Colon (tissue), 2 donors: ENCODE data around the gene RIOK1.
"Not testable (repeated sequence)": the region's sequence is repeated elsewhere in the genome, so short reads cannot be mapped to it uniquely, and the experiment has no call there.

Experiments
- FAIRE-seq: peaks from 2 replicates; lab custom pipeline; 2012; peaks lifted over from hg19 to GRCh38; lab: Jason Lieb, UNC
- donor health status: control.
- donor health status: control.

RIOK1 gene

DNA sequence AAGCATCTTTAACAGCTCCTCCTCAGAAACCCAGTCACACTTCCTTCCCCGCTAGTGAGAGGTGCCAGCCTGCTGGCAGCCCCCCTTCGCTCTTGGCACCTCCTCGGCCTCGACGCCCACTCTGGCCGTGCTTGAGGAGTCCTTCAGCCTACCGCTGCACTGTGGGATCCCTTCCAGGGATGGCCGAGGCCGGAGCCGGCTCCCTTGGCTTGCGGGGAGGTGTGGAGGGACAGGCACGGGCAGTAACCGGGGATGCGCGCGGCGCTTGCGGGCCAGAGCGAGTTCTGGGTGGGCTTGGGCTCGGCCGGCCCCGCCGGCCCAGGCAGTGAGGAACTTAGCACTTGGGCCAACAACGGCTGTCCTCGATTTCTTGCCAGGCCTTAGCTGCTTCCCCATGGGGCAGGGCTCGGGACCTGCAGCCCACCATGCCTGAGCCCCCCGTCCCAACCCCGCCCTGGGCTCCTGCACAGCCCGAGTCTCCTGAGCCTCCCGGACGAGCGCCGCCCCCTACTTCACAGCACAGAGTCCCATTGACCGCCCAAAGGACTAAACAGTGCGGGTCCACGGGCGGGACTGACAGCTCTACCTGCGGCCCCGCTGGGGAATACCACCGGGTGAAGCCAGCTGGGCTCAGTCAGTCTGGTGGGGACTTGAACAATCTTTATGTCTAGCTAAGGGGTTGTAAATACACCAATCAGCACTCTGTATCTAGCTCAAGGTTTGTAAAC is 51.6 kb downstream of the RIOK1 start:
- FAIRE-seq = no peak

DNA sequence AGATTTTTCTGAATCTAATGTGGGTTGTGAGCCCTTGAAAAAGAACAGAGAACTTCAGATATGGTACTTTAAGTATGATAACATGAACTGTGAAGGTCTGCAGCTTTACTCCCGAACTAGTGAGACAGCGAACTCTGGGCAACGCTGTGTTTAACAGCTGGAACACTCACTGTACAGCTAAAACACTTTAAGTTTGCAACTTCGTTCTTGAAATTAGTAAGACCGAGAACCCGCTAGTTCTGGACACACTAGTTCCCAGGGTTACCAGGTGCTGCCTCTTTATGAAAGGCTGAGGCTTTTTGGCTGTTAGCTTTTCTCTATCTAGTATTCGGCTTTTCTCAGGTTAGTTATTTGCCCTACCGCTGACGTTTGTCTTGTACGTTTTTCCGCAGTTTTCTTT is 52.9 kb downstream of the RIOK1 start:
- FAIRE-seq = no peak

DNA sequence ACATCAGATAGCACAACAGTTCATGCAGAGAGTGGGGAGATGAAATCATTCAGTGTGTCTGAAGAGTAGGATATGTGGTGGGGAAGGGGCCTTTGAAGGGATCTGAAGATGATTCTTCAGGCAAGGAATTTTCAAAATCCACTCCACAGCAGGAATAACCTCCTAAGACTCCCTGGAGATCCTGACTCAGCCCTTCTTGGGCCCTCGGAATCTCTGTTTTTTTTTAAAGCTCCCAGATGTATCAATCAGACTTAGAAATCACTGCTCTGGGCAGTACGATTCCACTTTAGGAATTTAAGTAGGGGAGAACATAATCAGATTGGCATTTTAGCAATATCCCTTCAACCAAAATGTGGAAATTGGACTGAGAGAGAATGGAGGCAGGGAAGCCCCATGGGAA is 55.5 kb downstream of the RIOK1 start:
- no peak for FAIRE-seq

- no peak for FAIRE-seq
These were observed 56.4 kb downstream of the RIOK1 start for GRCh38 chr6:7445885-7446461.

- no peak for FAIRE-seq
These were observed 57.2 kb downstream of the RIOK1 start for GRCh38 chr6:7446619-7447325.

DNA sequence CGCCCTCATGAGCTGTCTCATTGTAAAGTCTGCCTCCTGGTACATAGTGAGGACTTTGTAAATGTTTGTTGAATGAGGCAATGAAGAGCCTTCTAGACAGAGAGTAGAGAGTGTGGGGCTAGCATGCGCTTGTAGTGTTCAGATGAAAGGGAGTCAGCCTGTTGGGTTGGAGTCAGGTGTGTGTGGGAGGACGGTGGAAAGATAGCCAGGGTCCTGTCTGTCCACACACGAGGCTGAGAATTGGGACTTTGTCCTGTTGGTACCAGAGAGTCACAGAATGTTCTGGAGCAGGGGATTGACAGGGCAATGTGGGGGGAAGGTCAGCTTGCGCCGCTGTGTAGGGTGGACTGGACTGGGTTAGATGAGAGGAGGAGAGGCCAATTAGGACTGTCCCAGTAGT is 58.6 kb downstream of the RIOK1 start:
- FAIRE-seq = no peak

DNA sequence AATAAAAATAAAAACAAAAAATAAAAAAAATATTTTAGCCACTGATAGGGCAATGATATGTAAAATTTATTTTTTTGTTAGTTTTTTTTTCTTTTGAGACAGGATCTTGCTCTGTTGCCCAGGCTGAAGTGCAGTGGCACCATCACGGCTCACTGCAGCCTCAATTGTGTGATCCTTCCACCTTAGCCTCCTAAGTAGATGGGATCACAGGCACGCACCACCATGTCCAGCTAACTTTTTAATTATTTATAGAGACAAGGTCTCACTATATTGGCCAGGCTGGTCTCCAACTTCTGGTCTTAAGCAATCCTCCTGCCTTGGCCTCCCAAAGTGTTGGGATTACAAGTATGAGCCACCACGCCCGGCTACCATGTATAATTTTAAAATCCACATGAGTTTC is 59.4 kb downstream of the RIOK1 start:
- FAIRE-seq = no peak

DNA sequence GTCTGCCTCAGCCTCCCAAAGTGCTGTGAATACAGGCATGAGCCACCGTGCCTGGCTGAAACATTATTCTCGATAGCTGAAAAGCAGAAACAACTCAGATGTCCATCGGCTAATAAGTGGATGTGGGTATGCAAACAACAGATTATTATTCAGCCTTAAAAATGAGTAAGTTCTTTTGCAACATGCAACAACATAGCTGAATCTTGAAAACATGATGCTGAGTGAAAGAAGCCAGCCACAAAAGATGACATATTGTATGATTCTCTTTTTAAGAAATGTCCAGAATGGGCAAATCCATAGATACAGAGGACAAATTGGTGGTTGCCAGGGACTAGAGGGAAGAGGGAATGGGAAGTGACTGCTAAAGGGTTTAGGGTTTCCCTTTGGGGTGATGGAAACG is 61.7 kb downstream of the RIOK1 start:
- FAIRE-seq = no peak

DNA sequence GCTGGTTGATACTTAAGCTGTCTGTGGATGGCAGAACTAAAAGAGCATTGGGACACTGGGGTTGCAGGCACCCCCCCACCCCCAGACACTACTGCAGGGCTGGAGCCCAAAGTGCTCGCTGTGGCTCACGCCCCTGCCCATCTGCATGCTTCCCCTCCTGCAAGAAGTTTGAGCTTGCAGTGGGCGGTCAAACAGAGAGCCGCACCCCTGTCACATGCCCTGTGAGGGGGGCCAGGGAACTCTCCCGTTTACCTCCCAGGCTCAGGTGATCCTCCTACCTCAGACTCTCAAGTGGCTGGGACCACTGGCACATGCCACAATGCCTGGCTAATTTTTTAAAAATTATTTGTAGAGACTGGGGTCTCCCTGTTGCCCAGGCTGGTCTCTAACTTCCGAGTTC is 63.3 kb downstream of the RIOK1 start:
- FAIRE-seq = no peak

DNA sequence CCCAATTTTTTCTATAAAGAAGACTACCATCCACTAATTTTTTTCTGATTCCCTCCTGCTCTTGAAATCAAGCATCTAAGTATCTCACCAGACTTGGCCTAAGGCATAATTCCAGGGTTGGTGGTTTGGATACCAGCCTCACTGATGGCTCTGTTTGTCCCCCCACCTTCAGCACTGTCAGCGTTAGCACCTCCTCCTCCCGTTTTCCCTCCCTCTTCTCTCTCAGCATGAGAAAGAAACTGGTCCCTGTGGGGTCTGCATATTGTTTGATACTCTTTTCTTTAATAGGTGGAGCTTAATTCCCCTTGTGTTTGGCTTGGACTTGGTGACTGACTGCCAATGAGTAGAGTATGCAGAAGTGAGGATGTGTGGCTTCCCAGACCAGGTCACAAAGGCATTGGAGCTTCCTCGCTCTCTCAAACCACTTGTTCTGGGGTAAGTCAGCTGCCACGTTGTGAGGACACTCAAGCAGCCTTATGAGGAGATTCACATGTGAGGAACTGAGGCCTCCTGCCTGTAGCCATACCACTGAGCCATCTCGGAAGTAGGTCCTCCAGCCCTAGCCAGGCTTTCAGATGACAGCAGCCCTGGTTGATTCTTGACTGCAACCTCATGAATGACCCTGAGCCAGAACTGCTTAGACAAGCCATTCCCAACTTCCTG is 65.2 kb downstream of the RIOK1 start:
- FAIRE-seq = no peak

- not testable (repeated sequence) for FAIRE-seq
These were observed 66.7 kb downstream of the RIOK1 start for GRCh38 chr6:7456302-7456701.

DNA sequence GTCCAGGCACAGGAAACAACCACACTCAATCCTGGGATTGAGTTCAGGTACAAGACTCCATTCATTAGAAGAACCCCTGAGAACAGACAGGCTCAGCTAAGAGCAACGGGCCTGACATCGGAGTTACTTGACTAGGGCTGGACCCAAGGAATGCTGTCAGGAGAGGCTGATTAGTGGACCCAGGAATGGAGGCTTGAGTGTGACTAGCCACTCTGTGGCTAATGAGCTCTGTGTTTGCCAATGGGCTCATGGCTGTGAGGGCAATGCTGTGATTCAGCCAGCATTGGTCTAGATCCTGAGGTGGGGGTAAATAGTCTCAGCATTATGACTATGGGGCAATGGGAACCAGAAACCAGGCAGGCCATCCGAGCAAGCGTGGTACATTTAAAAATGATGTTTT is 71.8 kb downstream of the RIOK1 start:
- no peak for FAIRE-seq

DNA sequence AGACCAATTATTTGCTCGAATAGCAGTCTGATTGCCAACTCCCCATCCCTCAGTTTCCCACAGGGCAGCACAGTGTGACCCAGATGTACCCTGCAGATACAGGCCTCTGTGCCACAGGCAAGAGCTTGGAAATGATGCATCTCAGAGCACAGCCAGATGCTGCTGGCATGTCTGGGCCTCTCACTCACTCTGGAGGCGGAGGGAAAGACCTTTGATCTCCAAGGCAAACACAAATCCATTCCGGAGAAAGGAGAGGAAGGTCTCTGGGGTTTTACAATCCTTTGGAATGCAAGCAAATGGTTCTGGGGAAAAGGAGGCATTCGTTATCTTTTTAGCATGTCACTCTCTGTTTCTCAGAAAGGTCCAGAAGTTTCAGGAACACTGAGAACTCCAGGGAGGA is 74.2 kb downstream of the RIOK1 start:
- no peak for FAIRE-seq

DNA sequence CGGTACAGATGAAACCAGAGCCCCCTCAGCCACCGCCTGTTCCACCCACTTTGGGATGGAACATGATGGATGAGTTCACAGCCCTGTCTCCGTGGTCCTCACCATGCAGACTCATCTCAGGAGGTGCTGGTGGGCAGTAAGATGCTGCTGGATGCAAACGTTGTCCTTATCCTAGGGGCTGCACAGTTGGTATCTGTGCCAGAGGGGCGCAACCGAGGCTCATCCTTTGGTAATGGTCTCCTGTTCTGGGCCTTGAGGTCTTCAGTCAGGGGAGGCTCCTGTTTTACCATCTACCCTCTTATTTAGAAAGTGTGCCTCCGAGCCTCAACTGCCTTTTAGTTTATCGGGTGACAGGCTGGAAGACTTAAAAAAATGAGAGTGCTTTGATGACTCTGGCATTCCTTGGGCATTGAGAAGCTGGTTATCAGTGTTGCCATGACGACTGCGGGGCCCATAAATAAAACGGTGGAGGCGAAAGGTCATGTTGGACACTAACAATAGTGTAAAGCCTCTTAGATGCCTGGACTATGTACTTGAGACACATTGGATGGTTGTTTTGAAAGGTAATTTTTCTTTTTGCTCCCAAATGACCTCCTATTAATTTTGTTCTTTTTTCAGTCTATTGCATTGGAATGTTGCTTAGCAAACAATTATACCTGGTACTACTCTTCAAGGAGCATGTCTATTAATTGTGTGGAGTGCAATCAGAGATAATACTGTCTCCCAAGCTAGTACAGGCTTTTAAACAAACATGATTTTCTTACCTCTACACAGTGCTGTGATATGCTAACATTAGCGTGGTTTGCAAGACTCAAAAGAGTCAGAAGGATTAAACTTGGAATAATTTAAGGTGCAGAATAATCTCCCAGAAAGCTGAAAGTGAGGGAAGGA is 77.6 kb downstream of the RIOK1 start:
- no peak for FAIRE-seq
